ENCODE results near the gene TMEM174. TPM values are rescaled to one million over a fixed set of nuclear protein-coding genes. Genes with fewer than 3 reads are reported as not detected.

The TMEM174 gene
- total and polyA plus RNA-seq, 2 experiments from 2014 or later: not detected

- H3K9me3 ChIP-seq (ENCODE audit: low read depth): no peaks in the 10 kb centered on the region
- no peak overlapping the region for H3K27ac ChIP-seq
- DNase-seq (ENCODE audit: low read depth in 1 of 2, low spot score in 1 of 2): peak in 1 of 2 donors; percentile 77
- TF ChIP-seq, protein P1, sequence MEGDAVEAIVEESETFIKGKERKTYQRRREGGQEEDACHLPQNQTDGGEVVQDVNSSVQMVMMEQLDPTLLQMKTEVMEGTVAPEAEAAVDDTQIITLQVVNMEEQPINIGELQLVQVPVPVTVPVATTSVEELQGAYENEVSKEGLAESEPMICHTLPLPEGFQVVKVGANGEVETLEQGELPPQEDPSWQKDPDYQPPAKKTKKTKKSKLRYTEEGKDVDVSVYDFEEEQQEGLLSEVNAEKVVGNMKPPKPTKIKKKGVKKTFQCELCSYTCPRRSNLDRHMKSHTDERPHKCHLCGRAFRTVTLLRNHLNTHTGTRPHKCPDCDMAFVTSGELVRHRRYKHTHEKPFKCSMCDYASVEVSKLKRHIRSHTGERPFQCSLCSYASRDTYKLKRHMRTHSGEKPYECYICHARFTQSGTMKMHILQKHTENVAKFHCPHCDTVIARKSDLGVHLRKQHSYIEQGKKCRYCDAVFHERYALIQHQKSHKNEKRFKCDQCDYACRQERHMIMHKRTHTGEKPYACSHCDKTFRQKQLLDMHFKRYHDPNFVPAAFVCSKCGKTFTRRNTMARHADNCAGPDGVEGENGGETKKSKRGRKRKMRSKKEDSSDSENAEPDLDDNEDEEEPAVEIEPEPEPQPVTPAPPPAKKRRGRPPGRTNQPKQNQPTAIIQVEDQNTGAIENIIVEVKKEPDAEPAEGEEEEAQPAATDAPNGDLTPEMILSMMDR (IDR thresholded peaks at IDR 0.05; ENCODE audit: low read depth, low read length): no peak
- H3K36me3 ChIP-seq: no peaks in the 10 kb centered on the region
- no peaks in the 10 kb centered on the region for H3K4me1 ChIP-seq (ENCODE audit: low read depth)
- H3K4me3 ChIP-seq: no peak overlapping the region
- peaks cover 58% of the 10 kb centered on the region for H3K27me3 ChIP-seq
These were observed 40.6 kb downstream of the TMEM174 start for GRCh38 chr5:73213566-73213998.

- Histone ChIP-seq H3K27ac (no peak overlapping the region), H3K4me1 (ENCODE audit: low read depth) (no peaks in the 10 kb centered on the region), H3K27me3 (peaks cover 65% of the 10 kb centered on the region), H3K9me3 (ENCODE audit: low read depth) (no peaks in the 10 kb centered on the region), H3K4me3 (no peak overlapping the region), H3K36me3 (no peaks in the 10 kb centered on the region)
- no peak for DNase-seq (ENCODE audit: low read depth in 1 of 2, low spot score in 1 of 2)
- TF ChIP-seq, protein P1 (IDR thresholded peaks at IDR 0.05; ENCODE audit: low read depth, low read length): no peak
These were observed 41.3 kb downstream of the TMEM174 start for GRCh38 chr5:73214306-73214705.

- H3K4me1 ChIP-seq (ENCODE audit: low read depth): no peaks in the 10 kb centered on the region
- TF ChIP-seq, protein P1 (IDR thresholded peaks at IDR 0.05; ENCODE audit: low read depth, low read length): no peak
- H3K4me3 ChIP-seq: no peak overlapping the region
- peaks cover 72% of the 10 kb centered on the region for H3K27me3 ChIP-seq
- no peak overlapping the region for H3K27ac ChIP-seq
- no peak for DNase-seq (ENCODE audit: low read depth in 1 of 2, low spot score in 1 of 2)
- no peaks in the 10 kb centered on the region for H3K36me3 ChIP-seq
- no peaks in the 10 kb centered on the region for H3K9me3 ChIP-seq (ENCODE audit: low read depth)
These were observed 42.0 kb downstream of the TMEM174 start for GRCh38 chr5:73214996-73215395.

- no peak for DNase-seq (ENCODE audit: low read depth in 1 of 2, low spot score in 1 of 2)
- Histone ChIP-seq H3K27ac (no peak overlapping the region), H3K36me3 (no peaks in the 10 kb centered on the region), H3K4me3 (peak overlapping the region; percentile 31), H3K27me3 (peaks cover 78% of the 10 kb centered on the region), H3K9me3 (ENCODE audit: low read depth) (no peaks in the 10 kb centered on the region), H3K4me1 (ENCODE audit: low read depth) (no peaks in the 10 kb centered on the region)
- TF ChIP-seq, protein P1 (IDR thresholded peaks at IDR 0.05; ENCODE audit: low read depth, low read length): no peak
These were observed 42.5 kb downstream of the TMEM174 start for GRCh38 chr5:73215531-73215890.

GRCh38 chr5:73215891-73216610, 43.1 kb downstream of the TMEM174 start:
- no peak overlapping the region for H3K27ac ChIP-seq
- H3K9me3 ChIP-seq (ENCODE audit: low read depth): no peaks in the 10 kb centered on the region
- DNase-seq (ENCODE audit: low read depth in 1 of 2, low spot score in 1 of 2): peak; percentile 75 to 90
- no peaks in the 10 kb centered on the region for H3K4me1 ChIP-seq (ENCODE audit: low read depth)
- peaks cover 83% of the 10 kb centered on the region for H3K27me3 ChIP-seq
- peak overlapping the region; percentile 31 for H3K4me3 ChIP-seq
- TF ChIP-seq, protein P1 (IDR thresholded peaks at IDR 0.05; ENCODE audit: low read depth, low read length): peak; percentile 79
- H3K36me3 ChIP-seq: no peaks in the 10 kb centered on the region

All from cardiac muscle cell (in vitro differentiated cells and primary cell).